ENCODE measurements around the gene TMEM176B.
"Not testable (repeated sequence)": the region's sequence is repeated elsewhere in the genome, so short reads cannot be mapped to it uniquely, and the experiment has no call there.

TMEM176B gene

DNA sequence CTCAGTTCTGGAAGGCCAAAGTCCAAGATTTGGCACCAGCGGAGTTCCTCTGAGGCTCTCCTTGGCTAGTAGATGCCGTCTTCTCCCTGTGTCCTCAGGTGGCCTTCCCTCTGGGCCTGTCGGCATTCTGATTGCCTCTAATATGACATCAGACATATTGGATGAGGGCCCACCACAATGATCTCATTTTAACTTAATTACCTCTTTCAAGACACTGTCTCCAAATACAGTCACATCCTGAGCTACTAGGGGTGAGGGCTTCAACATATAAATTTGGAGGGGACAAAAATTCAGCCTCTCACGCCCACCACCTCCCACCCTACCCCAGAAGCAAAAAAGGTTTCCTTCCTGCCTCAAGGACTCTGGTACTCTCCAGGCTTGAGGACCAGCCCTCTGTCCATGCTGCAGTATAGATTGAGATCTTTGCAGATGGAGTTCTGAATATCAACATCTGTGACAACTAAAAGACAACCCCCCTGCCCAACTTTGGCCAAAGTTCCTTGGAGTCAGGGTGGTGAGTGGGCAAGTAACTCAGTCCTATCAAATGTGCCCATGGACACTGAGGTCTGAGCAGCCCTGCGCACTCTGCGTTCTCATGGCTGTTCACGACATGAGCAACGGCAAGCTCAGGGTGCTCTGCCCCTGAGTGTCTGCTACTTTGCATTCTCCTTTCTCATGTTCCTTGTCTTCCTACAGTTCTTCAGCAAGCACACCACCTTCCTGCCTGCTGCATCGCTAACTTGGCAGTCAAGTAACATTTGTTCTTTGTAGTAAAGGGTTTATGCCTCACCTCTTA is 11.5 kb downstream of the TMEM176B start:
- no peak for DNase-seq

DNA sequence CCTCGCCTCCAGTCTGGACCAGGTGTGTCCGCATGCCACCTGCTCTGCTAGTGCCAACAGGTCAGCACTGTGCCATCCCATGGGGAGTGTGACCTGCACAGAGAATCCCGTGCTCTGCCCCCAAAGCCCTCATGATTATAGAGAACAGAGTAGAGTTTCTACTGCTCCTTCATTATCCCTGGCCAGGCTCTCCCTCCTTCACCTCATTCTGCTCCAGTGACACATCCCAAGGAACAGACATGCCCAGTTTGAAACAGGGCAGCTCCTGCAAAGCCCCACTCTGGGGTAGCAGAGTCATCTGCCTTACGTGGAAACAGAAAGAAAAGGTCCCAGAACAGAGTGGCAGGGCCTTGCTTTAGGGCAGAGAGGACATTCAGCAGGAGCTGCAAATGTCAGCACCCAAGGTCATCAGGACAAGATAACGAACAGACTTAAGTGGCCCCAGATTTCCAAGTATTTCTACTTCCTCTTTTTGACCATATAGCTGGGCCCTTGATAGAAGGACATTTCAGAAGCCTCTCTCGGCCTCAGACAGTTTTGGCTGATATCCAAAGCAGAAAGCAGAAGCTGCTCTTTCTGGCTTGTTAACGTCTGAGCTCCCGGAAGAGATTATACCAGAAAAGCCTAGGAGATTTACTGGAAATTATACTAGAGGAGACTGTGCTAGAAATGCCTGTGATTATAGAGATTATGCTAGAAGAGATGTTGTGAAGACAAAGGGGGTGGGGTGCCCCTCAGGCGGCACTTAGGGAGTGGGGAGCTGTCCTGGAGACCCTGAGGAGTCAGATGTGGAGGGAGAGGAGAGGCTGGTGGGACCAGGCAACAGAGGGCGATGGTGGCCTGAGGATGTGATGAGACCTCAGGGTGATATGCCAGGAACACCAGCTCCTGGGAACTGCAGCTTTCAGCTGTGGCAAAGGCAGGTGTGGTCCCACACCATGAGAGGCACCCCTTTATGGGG is 12.6 kb downstream of the TMEM176B start:
- no peak for DNase-seq

DNA sequence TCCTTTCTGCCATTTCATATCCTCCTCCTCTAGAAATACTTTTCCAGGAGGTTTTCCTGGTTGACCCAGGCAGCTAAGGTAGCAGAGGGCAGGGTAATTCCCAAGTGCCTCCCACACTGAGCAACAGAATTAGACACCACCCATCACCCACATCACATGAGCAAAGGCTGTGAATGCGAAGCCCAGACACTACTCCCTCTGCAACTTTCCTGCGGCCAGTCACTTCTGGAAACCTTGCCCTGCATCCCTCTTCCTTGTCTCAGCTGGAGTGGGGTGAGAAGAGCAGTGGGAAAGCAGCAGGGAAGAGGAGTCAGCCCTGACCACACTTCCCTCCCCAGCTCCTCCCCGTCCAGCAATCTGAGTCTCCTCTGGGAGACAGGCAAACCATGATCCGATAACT is 15.2 kb downstream of the TMEM176B start:
- DNase-seq, result no peak

DNA sequence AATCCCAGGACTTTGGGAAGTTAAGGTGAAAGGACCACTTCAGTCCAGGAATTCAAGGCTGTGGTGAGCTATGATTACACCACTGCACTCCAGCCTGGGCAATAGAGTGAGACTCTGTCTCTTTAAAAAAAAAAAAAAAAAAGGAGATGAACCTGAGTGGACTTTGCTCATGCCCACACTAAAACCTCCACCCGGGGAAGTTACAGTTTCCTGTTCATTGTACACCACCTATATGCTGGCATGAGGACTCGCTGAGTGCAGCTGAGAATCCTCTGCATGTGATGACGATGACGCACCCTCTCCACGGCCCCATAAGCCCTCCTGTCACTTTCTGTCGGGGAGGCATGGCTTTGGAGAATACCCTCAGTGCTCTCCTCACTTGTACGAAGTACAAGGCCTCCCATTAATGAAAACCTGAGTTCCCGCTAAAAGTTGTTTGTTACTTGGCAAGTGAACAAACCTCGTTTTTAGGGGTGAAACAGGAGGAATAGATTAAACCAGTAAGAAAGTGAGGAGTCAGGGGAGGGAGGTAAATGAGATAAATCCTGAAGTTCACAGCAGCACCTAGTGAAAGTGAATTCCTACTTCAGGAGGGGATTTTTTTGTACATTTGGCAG is 15.9 kb downstream of the TMEM176B start:
- no peak for DNase-seq

DNA sequence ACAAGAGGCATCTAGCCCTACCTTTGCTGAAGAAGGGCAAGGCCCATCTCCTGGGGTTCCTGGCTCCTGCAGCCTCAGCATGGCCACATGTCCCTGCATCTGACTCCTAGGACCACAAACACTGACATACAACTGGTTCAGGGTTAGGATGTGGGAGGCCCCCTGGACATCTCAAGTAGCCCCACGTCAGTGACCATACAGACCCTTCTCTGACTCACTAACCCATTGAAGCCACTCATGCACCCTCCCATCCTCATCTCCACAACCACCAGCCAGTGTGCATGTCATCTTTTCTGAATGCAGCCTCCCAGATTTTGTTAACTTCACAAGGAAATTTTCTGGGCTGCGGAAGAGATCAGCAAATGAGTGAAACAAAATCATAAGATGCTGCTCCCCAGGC is 18.2 kb downstream of the TMEM176B start:
- DNase-seq, result no peak

DNA sequence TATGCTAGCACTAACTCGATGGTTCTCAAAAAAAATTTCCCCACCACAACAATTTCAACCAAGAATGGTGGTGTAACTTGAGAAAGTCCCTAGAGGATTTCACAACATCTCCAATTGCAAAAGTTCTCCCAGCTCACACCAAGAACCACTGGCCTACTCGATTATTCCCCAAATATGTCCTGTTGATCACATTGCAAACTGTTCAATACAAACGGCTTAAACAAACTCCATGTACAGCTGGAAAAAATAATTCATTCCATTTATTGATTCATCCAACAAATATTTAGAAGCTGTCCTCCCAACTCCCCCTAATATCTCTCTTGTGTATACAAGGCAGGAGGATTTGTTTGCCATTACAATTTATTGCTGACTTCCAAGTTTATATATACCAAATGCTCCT is 19.1 kb downstream of the TMEM176B start:
- DNase-seq, result no peak

DNA sequence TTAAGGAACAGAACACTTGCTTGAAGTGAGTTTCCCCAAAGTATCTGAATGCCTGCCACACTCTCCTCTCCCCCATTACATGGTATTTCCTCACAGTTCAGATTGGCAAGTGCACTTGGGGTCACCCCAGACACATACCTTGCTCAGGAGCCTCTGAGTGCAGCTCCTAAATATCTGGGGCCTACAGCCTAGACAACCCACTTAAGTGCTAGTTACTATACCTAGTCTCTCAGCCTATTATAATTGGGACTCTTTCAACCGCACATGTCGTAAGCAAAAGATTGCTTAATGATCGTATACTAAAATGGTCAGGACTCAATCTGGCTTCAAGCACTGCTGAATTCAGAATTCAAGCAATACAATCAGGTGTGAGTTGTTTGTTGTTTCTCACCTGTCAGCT is 19.9 kb downstream of the TMEM176B start:
- no peak for DNase-seq

DNA sequence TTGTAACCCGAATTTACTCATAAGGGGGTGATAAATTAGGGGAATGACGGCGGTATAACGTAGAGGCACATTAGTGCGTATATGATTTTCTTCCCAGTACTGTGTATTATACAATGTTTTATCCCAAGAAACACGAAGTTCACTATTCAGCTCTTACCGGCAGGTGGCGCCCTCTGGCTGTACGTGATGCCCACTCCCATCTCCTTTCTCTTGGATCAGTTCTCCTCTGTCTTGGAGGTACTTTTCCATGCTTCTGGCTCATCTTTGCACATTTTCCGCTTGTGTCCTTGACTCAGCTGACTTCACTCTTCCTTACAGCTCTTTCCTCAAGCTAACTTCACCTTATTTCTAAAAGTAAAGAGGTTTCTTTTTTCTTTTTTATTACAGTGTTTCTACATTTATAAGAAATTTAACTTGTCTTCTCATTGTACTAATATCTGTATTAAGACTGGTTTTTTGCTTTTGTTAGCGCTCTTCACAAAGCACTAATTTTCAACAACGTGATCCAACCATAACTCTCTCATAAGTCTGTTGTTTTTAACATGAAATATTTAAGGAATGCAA is 21.3 kb downstream of the TMEM176B start:
- peak; percentile 71 for DNase-seq

DNA sequence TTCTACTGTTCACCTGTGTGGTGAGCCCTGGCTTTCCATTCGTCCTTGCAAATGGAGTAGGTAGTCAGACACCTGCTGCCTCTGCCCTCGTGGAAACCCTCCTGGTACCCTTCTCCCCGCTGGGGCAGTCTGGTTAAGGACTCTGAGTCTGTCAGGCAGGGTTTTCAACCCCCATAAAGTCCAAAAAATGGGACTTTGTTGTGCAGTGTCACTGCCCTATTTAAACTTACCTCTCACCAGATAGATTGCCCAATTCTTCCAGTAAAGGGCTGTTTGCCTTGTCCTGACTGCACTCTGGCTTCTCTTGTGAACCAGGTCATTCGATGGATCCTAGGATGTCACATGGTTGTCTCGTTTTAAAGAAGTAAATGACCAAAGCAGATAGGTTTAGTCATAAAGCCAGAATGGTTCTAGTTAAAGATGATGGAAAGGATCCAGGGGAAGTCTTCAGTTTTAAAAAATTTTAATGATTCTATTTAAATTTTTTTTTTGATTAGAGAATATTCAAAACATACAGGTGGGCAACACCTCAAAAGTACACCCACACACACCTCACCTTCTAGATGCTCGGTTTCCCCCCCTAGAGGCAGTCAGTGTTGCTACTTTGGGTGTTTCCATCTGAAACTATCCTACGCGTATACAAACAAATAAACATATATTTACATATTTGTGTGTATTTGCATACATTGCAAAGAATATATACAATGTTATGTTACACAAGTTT is 22.0 kb downstream of the TMEM176B start:
- DNase-seq, result no peak

DNA sequence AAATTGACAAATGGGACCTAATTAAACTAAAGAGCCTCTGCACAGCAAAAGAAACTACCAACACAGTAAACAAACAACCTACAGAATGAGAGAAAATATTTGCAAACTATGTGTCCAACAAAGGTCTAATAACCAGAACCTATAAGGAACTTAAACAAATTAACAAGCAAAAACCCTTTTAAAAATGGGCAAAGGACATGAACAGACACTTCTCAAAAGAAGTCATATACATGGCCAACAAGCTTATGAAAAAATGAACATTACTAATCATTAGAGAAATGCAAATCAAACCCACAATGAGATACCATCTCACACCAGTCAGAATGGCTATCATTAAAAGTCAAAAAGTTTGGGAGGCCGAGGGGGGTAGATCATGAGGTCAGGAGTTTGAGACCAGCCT is 26.0 kb downstream of the TMEM176B start:
- not testable (repeated sequence) for DNase-seq

DNA sequence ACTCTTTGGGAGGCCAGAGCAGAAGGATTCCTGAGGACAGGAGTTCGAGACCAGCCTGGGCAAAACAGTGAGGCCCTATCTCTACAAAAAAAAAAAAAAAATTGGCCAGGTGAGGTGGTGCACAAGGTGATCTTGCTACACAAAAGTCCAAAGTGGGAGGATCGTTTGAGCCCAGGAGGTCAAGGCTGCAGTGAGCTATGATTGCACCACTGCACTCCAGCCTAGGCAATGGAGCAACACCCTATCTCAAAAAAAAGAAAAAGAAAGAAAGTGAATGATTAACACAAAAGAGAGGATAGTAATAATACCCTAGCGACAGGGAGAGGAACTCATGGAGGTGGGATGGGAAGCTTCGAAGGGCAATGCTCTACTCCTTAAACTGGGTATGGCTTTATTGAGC is 30.4 kb downstream of the TMEM176B start:
- no peak for DNase-seq

DNA sequence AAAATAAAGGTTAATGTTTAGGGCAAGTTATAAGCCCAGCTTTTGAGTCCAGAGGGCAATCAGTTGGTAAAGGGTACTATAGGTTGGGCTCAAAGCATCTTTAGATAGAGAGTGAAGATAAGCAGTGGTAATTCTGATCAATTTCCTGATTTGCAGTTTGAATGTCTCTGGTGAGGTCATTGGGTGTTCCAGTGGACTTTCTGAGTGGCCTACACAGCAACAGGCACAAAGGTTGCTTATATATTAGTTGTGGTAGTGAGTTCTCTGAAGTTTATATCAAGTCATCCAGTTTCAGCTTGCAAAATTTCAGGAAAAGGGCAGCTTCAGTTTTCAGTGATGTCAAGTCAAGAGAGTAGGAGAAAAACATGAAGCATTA is 33.8 kb downstream of the TMEM176B start:
- DNase-seq, result no peak

DNA sequence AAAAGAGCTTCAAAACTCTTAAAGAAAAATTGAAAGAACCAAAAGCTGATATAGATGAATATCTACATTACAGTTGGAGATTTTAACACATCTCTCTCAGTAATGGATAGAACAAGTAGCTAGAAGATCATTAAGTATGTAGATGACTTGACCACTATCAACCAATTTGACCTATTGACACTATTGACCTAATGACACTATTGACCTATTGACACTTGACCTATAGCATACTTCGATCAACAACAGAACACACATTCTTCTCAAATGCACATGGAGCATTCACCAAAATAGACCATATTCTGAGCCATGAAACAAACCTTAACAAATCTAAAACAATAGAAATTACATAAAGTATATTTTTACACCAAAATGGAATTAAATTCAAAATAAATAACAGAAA is 40.7 kb downstream of the TMEM176B start:
- no peak for DNase-seq

DNA sequence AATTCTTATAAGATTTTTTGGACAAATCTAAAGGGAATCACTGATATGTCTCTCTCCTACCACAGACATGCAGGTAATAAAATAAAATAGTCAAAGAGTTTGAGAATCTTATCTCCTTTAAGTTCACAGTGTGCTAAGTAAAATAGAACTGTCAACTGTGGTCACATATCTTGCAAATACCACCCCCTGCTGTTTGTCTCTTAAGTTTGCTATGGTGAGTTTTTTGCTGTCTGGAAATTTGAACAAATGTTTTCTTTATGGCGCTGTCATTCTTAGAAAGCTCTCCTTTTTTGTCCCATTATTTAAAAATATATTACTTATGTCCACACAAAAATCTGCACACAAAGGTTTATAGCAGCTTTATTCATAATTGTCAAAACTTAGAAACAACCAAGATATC is 43.3 kb downstream of the TMEM176B start:
- no peak for DNase-seq

DNA sequence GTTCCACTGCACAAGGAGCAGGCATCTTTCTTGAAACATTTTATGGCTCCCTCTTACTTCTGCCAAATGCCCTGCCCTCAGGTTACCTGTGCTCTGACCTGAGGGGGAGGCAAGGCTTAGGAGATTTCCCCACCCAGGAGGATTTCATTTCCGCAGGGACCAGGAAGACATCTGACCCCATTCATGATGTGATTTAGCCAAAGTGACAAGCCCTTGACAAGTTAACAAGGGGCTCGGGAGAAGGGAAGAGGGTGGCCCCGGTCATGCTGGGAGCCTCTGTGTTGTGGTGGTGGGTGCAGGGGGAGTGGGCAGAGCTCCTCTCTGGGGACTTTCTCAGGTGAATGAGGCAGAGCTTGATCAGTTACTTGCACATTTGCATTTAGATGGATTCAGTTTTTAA is 44.0 kb downstream of the TMEM176B start:
- no peak for DNase-seq

DNA sequence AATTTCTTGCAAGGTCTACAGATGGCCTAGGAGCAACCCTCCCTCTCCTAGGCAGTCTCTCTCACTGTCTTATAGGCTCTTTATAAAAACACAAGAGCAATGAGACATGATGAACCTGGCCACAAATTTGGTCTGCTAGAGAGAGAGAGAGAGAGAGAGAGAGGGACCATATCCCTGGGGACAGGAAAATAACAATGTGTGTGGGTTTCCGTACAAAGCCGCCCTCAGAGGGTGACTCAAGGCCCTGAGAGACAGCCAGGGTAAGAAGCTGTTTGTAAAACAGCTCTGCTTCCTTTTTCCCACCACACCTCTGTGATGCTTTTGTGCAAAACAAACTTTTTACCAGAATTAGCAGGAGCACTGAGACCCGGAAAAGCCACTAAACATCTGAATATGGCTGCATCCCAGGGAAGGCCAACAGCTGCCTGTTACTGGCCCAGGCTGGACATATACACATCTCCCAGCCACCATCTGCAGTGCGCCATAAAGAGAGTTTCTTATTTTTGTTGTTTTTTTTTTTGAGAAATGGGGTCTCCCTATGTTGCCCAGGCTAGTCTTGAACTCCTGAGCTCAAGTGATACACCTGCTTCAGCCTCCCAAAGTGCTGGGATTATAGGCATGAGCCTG is 44.6 kb downstream of the TMEM176B start:
- DNase-seq, result no peak

DNA sequence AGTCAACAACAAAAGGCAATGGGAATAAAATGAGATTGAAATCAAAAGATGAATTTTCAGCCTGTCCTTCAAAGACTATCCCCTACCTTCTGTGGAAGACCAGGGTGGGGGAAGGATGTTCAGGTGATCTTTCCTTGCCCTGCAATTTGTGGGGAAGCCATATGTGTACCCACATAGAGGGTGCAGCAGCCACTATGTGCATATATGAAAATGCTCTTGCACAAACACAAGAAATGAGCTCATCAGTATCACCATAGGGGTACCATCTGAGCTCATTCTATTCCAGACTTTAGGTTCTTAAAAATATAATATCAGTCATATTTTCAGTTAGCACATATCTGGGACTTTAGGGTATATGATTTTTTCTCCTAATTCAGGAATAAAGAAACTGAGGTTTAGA is 45.2 kb downstream of the TMEM176B start:
- no peak for DNase-seq

DNA sequence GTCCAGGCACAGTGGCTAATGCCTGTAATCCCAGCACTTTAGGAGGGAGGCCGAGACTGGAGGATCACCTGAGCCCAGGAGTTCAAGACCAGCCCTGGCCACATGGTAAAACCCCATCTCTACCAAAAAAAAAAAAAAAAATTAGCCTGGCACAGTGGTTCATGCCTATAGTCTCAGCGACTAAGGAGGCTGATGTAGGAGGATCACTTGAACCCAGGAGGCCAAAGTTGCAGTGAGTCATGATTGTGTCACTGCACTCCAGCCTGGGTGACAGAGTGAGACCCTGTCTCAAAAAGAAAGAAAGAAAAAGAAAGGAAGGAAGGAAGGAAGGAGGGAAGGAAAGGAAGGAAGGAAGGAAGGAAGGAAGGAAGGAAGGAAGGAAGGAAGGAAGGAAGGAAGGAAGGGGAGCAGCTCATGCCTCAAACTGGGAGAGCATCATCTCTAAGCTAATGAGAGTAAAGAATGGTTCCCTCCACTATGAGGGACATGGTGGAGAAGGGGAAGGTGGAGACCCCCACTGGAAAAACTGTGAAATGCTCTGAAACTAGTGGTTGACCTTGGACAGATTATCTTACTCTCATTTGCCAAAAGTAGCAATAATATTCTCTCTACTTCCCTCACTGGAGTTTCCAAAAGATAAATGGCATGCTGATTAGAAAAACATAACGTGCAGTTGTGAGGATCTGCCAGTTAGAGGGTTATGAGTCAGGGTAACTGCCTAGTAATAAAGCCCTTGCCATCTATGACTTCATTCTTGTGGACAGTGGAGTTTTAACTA is 46.1 kb downstream of the TMEM176B start:
- DNase-seq, result no peak

DNA sequence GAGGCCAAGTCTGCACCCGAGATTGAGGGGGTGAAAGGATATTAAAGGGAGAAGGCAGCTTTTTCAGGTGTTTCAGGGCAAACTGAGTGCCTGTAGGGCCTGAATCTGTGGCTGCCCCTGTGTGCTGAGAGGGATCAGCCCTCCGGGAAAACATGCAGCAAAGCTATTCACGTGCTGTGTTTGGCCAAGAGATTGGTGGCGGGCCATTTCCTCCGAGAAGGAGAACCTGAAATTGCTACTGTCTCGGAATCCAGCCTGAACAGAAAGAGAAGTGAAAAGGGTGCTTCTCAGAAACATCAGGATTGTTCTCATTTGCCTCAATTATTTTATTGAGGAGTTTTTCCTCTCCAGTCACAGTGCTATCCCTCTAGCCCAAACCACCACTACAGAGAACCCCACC is 46.9 kb downstream of the TMEM176B start:
- DNase-seq, result no peak

DNA sequence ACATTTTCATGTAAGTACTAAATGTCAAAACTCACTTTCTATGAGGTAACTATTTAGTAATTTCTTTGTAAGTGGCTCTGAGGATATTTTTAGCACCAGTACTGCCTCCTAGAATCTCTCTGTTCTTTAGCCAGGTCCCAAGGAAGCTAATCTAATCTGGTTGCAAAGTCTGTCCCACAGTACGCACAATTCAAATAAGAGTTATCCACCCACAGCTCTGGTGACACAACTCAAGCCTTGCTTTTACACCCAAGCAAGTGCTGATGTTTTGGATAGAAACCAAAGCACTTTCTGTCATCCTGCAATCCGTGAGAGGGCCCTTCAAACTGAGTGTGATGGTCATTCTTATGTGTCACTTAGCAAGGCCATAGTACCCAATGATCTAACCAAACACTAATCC is 48.5 kb downstream of the TMEM176B start:
- DNase-seq, result no peak

DNA sequence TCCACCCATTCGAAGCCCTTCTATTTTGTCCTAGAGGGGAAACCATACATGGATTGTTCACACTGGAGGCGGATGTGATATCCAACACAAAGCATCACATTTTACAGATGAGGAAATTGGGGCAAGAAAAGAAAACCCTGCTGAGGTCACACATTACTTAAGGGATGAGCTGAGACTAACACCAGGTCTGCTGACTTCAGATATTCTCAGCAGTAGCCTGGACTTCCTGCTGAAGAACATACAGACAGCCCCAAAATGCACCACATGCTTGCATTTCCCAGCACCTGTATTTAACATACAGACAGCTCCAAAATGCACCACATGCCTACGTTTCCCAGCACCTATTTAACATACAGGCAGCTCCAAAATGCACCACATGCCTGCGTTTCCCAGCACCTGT is 51.8 kb downstream of the TMEM176B start:
- DNase-seq, result no peak

All from NCI-H524 treated with DMSO at 0.1 percent for 48 hours (cell line).